HepG2 (cell line): Measurements from ENCODE around the gene TRIM61. TPM values are rescaled to one million over a fixed set of nuclear protein-coding genes. Genes with fewer than 3 reads are reported as not detected.

Experiments used
- MAFK ChIP-seq, 2 experiments: IDR thresholded peaks in 1 of 2; conservative IDR thresholded peaks in 1 of 2; 2 replicates each; pipeline ENCODE4 v1.6.1; 2011; ENCODE audit warnings: improper control_type of control experiment in 2 of 2, low read length in 2 of 2
- PLRG1 ChIP-seq: fragments of 450-650 bp; conservative IDR thresholded peaks from 2 replicates; pipeline ENCODE4 v1.6.1; 2016
- PRDM4 ChIP-seq: sonication (generic); formaldehyde crosslinking; IDR thresholded peaks from 2 replicates; pipeline ENCODE4 v1.9.0; 2021; ENCODE audit warnings: missing genetic modification reagents, borderline replicate concordance
- ZNF644 ChIP-seq: IDR thresholded peaks from 2 replicates; pipeline ENCODE4 v1.6.1; 2016; ENCODE audit warnings: low read depth
- ZNF792 ChIP-seq: IDR thresholded peaks from 2 replicates; pipeline ENCODE4 v1.6.1; 2016
- polyA plus RNA-seq, 8 experiments: library from polyadenylated mRNA; depleted of rRNA in 3 of 8; stranded (reverse) in 7 of 8; unstranded in 1 of 8; fragments of >200 nt; fragmentation: Illumina TruSeq in 4 of 8; extraction: Trizol in 4 of 8; gene quantifications; 2 replicates each; pipeline versions ENCODE4 v1.2.1 to v1.2.3, GENCODE V29; 2011 to 2016; ENCODE audit warnings: low read depth in 4 of 8, missing spikeins in 1 of 8, mixed read lengths in 1 of 8; ENCODE audit not compliant: insufficient read depth in 1 of 8
- total RNA-seq, 5 experiments: library from RNA; depleted of rRNA; stranded (reverse); fragments of >200 nt; fragmentation: Illumina TruSeq; extraction: Trizol; gene quantifications; 2 replicates each; pipeline ENCODE4 v1.2.3, GENCODE V29; 2016; ENCODE audit warnings: low read depth in 1 of 5
- TF ChIP-seq, protein P1 (sequence below): sonication (generic); formaldehyde crosslinking; IDR thresholded peaks from 2 replicates; pipeline ENCODE4 v1.5.1; 2020; ENCODE audit warnings: mild to moderate bottlenecking, missing genetic modification reagents, borderline replicate concordance

The TRIM61 gene
- total and polyA plus RNA-seq, 2 of the 13 experiments (the other 11 are each of a cell fraction or from before 2014, with no cell fraction given): not detected

GRCh38 chr4:164955107-164955805 is 22.2 kb downstream of the TRIM61 start (continued):
- TF ChIP-seq, protein P1, sequence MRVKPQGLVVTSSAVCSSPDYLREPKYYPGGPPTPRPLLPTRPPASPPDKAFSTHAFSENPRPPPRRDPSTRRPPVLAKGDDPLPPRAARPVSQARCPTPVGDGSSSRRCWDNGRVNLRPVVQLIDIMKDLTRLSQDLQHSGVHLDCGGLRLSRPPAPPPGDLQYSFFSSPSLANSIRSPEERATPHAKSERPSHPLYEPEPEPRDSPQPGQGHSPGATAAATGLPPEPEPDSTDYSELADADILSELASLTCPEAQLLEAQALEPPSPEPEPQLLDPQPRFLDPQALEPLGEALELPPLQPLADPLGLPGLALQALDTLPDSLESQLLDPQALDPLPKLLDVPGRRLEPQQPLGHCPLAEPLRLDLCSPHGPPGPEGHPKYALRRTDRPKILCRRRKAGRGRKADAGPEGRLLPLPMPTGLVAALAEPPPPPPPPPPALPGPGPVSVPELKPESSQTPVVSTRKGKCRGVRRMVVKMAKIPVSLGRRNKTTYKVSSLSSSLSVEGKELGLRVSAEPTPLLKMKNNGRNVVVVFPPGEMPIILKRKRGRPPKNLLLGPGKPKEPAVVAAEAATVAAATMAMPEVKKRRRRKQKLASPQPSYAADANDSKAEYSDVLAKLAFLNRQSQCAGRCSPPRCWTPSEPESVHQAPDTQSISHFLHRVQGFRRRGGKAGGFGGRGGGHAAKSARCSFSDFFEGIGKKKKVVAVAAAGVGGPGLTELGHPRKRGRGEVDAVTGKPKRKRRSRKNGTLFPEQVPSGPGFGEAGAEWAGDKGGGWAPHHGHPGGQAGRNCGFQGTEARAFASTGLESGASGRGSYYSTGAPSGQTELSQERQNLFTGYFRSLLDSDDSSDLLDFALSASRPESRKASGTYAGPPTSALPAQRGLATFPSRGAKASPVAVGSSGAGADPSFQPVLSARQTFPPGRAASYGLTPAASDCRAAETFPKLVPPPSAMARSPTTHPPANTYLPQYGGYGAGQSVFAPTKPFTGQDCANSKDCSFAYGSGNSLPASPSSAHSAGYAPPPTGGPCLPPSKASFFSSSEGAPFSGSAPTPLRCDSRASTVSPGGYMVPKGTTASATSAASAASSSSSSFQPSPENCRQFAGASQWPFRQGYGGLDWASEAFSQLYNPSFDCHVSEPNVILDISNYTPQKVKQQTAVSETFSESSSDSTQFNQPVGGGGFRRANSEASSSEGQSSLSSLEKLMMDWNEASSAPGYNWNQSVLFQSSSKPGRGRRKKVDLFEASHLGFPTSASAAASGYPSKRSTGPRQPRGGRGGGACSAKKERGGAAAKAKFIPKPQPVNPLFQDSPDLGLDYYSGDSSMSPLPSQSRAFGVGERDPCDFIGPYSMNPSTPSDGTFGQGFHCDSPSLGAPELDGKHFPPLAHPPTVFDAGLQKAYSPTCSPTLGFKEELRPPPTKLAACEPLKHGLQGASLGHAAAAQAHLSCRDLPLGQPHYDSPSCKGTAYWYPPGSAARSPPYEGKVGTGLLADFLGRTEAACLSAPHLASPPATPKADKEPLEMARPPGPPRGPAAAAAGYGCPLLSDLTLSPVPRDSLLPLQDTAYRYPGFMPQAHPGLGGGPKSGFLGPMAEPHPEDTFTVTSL (CRISPR knock-in tag): no peak
- TF ChIP-seq ZNF792 (CRISPR knock-in tag): no peak
- no peak for TF ChIP-seq ZNF644 (CRISPR knock-in tag)
- TF ChIP-seq MAFK (conservative IDR thresholded peaks at IDR 0.05 in 1 of 2, IDR thresholded peaks at IDR 0.05 in 1 of 2; ENCODE audit: low read length in 2 of 2): peak; percentile 53 to 68
- no peak for TF ChIP-seq PRDM4 (CRISPR knock-in tag)
- TF ChIP-seq PLRG1: no peak
